HG03280 (cell line): ENCODE results near the gene PCSK5.

Experiments
- ATAC-seq: cut with Tn5 transposase; IDR thresholded peaks from one replicate; pipeline ENCODE4 v1.9.1; 2021; ENCODE audit warnings: mild to moderate bottlenecking, moderate library complexity; ENCODE audit not compliant: unreplicated experiment

The PCSK5 gene

DNA sequence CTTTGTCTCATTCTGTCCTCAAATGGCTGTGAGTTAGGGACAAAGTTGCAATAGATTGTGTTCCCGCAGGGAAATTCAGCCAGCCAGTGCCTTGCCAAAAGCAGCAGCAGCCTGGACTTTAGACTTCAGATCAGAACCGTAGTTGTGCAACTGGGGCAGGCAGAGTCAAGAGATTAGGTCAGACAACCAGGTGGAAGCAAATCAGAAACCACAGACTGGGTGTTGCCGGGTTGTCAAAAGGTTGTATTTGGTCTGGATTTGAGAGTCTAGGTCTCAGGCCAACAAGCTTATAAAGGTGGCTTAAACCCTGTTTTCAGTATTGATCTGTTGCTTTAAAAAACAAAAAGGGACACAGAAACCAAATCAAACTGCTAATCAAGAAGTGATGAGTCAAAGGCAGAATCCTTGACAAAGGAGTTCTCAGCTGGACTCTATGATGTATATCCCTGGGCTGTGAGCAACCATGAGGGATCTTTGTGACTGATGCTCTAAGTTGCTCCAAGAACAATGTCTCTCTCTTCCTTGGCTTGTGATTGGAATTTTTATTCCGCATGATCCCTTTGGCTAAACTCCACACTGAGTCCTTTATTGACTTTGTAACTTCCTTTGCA, 482.8 kb downstream of the PCSK5 start:
- no peak for ATAC-seq

DNA sequence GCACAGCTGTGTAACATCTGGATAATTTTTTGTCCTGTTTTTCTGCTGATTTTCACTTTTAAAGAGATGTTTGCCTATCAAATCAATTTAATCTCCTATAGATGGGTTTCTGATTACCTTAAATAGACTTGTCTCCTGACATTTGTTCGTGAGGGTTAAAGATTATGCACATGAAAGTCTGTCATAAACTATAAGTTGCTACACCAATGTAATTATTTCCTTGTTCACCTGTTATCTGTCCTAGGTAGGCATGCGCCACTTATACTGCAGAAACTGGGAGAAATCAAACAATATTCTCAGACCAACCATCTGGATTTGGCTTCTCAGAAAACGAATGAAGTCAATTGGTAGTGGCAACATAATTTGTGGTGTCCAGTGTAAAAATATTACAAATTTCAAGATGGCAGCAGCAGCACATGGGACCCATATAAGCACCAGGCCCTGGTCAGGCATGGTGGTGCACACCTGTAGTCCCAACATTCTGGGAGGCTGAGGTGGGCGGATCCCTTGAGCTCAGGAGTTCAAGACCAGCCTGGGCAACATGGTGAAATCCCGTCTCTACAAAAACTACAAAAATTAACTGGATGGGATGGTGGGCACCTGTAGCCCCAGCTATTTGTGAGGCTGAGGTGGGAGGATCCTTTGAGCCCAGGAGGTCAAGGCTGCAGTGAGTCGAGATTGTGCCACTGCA, 483.5 kb downstream of the PCSK5 start:
- no peak for ATAC-seq

- ATAC-seq = no peak
Measured at GRCh38 chr9:76374783-76375559, 484.5 kb downstream of the PCSK5 start.

- ATAC-seq = no peak
Measured at GRCh38 chr9:76377791-76378190, 487.3 kb downstream of the PCSK5 start.

GRCh38 chr9:76378367-76379073, 488.0 kb downstream of the PCSK5 start:
- ATAC-seq = no peak

GRCh38 chr9:76379494-76379893, 489.0 kb downstream of the PCSK5 start:
- ATAC-seq = no peak

- ATAC-seq = no peak
Measured at GRCh38 chr9:76390656-76391055, 500.2 kb downstream of the PCSK5 start.

DNA sequence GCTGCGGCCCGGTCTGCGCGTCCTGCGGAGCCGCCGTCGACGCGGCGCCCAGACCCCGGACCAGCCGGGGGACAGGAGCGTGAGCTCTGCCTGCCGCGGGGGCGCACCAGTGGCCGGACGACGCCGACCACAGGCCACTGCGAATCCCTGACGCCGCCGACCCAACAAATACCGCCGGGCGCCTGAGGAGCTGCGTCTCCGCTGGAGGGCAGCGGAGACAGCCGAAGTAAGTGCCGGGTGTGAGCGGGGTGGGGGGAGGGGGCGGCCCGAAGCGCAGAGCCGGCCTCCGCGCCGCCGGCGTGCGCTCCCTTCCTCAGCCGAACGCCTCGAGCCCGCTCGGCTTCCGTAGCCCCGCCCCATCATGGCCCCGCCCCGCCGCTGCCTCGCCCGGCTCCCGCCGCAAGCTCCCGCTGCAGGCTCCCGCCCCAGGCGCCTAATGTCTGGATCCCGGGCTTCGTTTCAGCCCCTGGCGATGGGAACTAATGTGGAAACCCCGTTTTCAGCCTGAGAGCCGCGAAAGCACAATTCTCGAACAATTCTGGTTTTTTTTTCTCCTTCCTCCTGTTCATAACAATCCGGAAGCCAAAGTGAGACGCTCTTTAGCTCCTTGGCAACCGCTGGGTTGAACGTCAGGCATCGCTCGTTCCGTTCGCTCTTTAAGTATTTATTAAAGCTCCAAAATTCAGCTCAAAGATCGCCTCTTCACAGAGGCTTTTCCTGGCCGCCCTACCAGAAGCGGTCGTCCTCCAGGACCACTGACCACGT, 503.9 kb downstream of the PCSK5 start, which contains the start of gene RFK:
RFK (minus strand) TSS at position 232 of the 765 bp plus-strand sequence. CDS start 255 bp downstream, outside the sequence.
- ATAC-seq = peak; percentile 79

- peak; percentile 50 for ATAC-seq
Measured at GRCh38 chr9:76394960-76395252, 504.4 kb downstream of the PCSK5 start.

DNA sequence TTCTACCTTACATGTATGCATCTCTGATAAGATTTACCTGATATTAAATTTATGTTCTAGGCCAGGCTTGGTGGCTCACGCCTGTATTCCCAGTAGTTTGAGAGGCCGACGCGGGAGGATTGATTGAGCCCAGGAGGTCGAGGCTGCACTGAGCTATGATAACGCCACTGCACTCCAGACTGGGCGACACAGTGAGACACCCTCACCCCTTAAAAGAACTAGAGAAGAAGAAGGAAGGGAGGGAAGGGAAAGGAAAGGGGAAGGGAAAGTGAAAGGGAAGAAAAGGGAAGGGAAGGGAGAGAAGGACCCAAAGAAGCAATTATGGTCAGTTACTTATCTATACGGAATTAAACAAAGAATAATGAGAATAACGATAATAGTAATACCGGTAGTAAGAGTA, 504.9 kb downstream of the PCSK5 start:
- ATAC-seq = no peak

- no peak for ATAC-seq
Measured at GRCh38 chr9:76396144-76396543, 505.7 kb downstream of the PCSK5 start.

GRCh38 chr9:76396597-76396996, 506.1 kb downstream of the PCSK5 start:
- ATAC-seq = no peak

DNA sequence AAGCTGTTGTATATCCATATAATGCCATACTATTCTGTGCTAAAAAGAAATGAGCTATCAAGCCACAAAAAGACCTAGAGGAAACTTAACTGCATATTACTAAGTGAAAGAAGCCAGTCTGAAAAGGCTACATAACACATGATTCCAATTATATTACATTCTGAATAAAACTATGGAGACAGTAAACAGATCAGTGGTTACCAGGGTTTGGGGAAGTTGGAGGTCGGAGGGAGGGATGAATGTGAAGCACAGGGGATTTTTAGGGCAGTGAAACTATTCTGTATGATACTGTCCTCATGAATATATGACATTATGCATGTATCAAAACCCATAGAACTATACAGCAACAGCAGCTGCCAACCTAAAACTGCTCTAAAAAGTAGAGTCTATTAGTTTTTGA, 509.4 kb downstream of the PCSK5 start:
- ATAC-seq = no peak

GRCh38 chr9:76400534-76401096, 510.1 kb downstream of the PCSK5 start:
- ATAC-seq = no peak

DNA sequence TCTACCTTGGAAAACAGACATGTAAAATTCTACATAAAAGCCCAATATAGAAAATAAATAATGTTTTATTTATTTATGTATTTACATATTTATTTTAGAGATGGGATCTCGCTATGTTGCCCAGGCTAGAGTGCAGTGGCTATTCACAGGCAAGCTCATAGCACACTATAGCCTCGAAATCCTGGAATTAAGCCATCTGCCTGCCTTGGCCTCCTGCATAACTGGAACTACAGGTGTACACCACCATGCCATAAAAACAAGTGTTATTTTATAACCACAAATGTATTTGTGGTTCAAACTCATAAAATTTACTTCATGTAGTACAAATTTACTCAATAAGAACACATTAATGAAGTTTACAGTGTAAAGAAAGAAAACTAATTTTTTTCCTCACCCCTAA, 510.7 kb downstream of the PCSK5 start:
- no peak for ATAC-seq

- no peak for ATAC-seq
Measured at GRCh38 chr9:76401580-76402354, 511.3 kb downstream of the PCSK5 start.

- ATAC-seq = peak; percentile 76
Measured at GRCh38 chr9:76403352-76403751, 512.9 kb downstream of the PCSK5 start.

DNA sequence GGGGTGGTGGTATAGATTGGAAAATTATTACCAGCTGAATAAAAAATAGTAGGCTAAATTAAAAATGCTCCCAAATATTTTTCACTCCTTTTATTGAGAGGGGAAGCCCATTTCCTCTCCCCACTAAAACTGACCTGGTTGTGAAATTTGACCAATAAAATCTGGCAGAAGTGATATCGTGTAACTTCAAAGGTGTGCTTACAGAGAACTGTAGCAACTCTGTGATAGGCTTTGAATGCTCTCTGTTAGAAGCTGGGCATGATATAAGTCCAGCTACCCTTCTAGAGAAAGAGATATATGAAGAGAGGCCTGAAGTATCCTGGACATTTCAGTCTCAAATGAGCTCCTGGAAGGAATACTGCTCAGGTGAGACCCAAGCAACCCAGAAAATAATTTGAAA, 513.9 kb downstream of the PCSK5 start:
- ATAC-seq = no peak

- ATAC-seq = no peak
Measured at GRCh38 chr9:76405340-76405739, 514.9 kb downstream of the PCSK5 start.

DNA sequence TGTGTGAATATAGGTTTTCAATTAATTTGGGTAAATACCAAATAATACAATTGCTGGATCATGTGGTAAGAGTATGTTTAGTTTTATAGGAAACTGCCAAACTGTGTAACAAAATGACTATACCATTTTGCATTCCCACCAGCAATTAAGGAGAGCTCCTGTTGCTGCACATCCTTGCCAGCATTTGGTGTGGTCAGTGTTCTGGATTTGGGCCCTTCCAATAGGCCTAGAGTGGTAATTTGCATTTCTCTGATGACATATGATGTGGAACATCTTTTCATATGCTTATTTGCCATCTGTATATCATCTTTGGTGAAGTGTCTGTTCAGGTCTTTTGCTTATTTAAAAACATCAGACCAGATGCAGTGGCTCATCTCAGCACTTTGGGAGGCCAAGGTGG, 515.4 kb downstream of the PCSK5 start:
- ATAC-seq = no peak
